HG03159 (cell line): ENCODE data around the gene ALOX5AP.

Experiments
- ATAC-seq: cut with Tn5 transposase; IDR thresholded peaks from one replicate; pipeline ENCODE4 v1.9.1; 2021; ENCODE audit warnings: mild to moderate bottlenecking, moderate library complexity; ENCODE audit not compliant: unreplicated experiment

The ALOX5AP gene

GRCh38 chr13:30735025-30735871, at the start of gene ALOX5AP:
Gene ALOX5AP (plus strand): TSS chr13:30735543. CDS start chr13:30735606, 63 bp downstream.
- ATAC-seq = peak; percentile 80

GRCh38 chr13:30685987-30686386, 49.4 kb upstream of the ALOX5AP start:
- no peak for ATAC-seq

DNA sequence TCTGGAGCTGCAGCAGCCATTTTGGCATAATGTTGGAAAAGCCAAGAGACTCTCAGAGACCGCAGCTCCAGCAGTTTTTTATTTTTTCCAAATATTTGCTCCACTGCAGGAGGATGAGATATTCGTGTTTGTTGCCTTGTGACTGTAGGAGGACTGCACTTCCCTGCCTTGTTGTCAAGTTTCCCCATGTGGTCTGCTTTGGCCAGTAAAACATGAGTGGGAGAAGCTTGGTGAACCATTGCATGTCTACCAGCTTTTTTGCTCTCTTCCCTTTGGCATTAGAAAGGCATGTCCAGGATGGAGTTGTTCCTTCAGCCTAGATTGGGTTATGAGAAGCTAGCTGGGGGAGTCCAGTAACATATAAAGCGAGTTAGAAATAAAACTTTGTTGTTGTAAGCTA, 47.7 kb upstream of the ALOX5AP start:
- no peak for ATAC-seq

- no peak for ATAC-seq
Measured at GRCh38 chr13:30689752-30690151, 45.6 kb upstream of the ALOX5AP start.

- no peak for ATAC-seq
Measured at GRCh38 chr13:30690282-30691188, 44.8 kb upstream of the ALOX5AP start.

GRCh38 chr13:30692113-30692512, 43.2 kb upstream of the ALOX5AP start:
- ATAC-seq = no peak

GRCh38 chr13:30696278-30697176, 38.8 kb upstream of the ALOX5AP start:
- ATAC-seq = no peak

GRCh38 chr13:30697177-30697953, 38.0 kb upstream of the ALOX5AP start:
- no peak for ATAC-seq

DNA sequence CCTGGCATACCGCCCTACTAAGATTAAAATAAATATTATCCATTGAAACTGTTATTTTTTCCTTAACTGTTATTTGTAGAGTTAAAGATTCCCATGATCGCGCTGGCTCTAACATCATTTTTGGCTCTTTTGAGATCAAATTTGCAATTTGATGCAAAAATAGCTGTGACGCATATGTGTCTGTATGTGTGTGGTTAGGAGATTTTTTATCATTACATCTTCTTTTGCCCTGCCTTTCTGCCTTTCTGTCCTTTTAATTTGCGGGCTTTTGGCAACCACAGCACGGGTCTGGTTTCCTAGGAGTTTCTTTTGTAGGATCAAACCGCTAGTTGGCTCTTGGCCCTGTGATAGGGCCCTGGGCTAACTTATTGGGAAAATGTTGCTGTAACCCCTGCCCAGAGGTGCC, 37.3 kb upstream of the ALOX5AP start:
- ATAC-seq = no peak

GRCh38 chr13:30698488-30699005, 36.8 kb upstream of the ALOX5AP start:
- ATAC-seq = no peak

- ATAC-seq = no peak
Measured at GRCh38 chr13:30700364-30700763, 35.0 kb upstream of the ALOX5AP start.

DNA sequence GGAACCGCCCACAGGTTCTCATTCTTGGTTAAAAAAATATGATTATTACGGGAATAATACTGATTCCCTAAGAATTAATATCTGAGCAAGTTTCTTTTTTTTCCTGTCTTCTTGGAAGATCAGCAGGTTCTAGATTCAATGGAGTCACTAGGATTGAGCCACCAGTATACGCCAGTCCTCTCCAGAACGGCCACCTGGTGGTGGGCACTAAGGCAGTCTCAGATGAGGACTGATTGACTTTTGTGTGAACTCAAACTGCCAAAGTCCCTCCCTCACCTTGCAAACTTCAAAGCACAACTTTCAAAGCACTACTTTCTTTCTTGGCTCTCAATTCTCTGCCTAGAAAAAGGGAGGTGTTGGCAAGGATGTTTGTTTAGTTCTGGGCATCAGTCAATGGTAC, 33.3 kb upstream of the ALOX5AP start:
- no peak for ATAC-seq

DNA sequence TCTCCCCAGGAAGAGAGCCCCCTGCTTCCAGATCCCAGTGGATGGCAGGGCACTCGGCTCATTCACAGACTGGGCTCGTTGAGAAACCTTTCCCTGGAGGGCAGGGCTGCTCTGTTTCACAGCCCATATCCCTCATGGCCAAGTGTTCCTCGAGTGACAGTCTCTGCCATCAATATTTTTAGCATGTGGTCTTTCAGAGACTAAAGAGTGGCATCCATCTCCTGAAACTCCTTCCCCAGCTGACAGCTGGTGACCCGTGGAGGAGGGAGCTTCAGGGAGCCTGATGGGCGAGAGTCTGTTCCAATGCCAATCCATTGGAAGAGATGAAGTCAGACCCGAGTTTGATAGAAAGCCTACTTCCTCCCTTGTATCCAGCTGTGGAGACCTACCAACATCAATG, 30.7 kb upstream of the ALOX5AP start:
- ATAC-seq = no peak

DNA sequence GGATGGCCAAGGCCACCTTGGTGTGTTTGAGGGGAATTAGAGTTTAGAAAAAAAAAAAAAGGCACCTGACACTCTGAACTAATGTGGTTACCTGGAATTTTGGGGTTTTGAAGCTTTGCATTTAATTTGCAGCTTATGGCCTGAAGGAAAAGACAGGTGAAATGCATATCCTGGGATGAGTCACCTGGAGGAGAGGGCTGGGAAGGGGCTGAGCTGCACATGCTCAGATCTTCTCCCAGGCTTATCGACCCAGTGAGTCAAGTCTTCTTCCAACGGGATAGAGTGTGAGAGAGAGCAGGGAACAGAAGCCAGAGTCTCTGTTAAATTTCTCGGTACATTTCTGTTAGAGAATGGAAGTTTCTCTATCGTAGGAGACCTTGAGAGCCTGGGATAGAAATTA, 29.7 kb upstream of the ALOX5AP start:
- ATAC-seq = no peak

DNA sequence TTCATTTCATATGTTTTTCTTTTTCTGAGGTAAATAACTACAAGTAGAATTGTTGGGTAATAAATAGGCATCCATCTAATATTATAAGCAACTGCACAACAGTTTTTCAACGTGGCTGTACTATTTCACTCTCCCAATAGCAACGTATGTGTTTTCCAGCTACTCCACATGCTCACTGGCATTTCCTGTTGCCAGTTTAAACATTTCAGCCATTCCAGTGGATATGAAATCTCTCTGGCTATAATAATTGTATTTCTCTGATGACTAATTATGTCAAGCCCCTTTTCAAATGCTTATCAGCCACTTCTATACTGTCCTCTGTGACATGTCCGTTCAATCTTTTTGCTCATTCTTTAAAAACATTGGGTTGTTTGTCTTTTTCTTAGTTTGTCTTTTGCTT, 26.8 kb upstream of the ALOX5AP start:
- no peak for ATAC-seq

DNA sequence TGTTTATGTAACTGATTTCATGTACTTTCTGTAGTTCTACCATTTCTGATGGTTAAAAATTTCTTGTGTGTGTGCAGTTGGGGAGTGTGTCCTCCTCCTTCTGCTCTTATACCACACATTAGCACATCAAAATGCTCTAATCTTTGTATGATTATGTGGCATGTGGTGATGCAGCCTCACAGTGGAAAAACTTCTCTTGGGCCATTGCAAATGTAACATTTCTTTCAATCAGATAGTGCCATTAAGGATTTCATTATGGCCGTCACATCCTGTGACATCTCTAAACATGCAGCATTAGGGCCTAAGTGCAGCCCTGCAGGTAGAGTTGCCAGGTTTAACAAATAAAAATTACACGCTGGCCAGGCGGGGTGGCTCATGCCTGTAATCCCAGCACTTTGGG, 24.9 kb upstream of the ALOX5AP start:
- ATAC-seq = no peak

DNA sequence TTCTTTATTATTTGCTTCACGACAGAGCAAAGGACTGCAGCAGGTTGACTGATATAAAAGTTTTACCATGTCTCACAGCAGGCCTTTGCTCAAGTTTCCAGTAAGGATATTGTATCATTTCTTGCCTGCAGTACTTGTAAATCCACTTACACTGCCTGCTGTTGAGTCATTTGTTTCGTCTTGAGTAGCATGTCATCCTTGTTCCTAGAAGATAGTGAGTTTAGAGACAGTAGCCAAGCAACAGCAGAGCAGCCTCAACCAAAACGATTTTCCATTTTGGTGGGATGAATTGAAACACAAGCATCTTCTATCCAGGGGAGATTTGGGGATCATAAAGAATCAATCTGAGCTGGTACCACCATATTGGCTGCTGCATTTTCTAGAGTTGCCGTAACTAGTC, 24.0 kb upstream of the ALOX5AP start:
- ATAC-seq = no peak

GRCh38 chr13:30711837-30712236, 23.5 kb upstream of the ALOX5AP start:
- no peak for ATAC-seq

DNA sequence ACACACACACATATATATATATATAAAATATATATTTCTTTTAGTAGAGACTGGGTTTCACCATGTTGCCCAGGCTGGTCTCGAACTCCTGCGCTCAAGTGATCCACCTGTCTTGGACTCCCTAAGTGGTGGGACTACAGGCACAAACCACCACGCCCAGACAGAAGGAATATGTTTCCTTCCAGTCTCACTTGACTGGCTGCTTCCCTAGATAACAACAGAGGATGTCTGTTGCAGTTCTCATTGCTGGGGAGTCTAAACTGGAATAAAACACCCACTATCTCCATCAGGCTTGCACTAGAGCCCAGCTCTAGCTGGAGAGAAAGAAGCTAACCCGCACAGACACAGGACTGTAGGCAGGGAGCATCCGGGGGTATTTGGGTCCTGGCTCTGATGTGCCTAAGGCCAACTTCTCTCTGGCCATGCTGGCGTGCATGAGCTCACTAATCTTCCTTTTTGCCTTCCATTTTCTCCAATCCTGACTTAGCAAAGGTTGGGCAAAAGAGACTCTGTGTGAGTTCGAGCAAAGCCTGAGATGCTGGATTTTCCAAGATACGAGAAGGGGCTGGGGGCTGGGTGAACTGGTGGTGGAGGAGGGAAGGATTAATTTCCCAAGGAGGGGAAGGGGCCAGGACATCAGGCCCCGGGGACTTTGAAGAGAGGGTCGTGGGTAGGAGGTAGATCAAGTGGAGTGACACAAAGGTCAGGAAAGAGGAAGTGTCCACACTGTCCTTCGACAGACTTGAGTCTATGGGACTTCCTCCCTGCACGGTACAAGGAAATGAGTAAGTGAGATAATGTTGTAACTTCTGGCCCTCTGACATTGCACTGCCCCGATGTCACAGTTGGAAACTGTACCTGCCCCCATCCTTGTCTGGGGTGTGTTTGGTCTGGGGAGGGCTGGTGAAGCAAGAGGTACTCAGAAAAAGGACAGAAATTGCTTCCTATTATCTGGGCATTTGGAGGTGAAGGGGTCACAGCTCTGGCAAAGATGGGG, 22.5 kb upstream of the ALOX5AP start:
- no peak for ATAC-seq
